Heart left ventricle (tissue), 13 donors: ENCODE results near the gene TPRN.

Source experiments
- POLR2A ChIP-seq, 2 donors: fragments of 450-650 bp; IDR thresholded peaks; one replicate each; pipeline ENCODE4 v1.6.1; 2017; ENCODE audit warnings: antibody characterized with exemption in 2 of 2, mild to moderate bottlenecking in 2 of 2, moderate library complexity in 2 of 2
- TF ChIP-seq, protein P1 (sequence below), 12 donors: fragments of 200-600 bp; sonication (generic) in 4 of 12; IDR thresholded peaks; one replicate each; pipeline versions ENCODE4 v1.5.0 to v1.8.0; 2018 to 2022; ENCODE audit warnings: antibody characterized with exemption in 12 of 12, mild to moderate bottlenecking in 5 of 12
- donor health status: ischemic (EF 13 %, LVEDD 7.1; RV severe dilation, severe dysfunction).
- donor health status: DM: no; HTN: yes; CAD: no.
- donor health status: DM: no; HTN: no; CAD: no.
- donor health status: ischemic (EF 25% LVEDD 6.9; RV normal size, moderate dysfunction).
- donor health status: ischemic (EF 25% LVEDD 5.7; RV mildly dilated, moderate dysfunction).
- donor health status: ischemic (EF 35%, LVEDD 5.7; RV mildly dilated, moderate dysfunction).
- donor health status: nonischemic (EF 11% LVEDD 7.7; RV severe dilation, severe dysfunction).
- donor health status: DM: yes; HTN: yes; CAD: no.
- donor health status: PGD.
- donor health status: ischemic (EF 29% LVEDD 5.4; RV normal size, mild dysfunction).
- donor health status: nonischemic (EF 23%, LVEDD 6.1; RV moderate dilation, normal function).

DNA sequence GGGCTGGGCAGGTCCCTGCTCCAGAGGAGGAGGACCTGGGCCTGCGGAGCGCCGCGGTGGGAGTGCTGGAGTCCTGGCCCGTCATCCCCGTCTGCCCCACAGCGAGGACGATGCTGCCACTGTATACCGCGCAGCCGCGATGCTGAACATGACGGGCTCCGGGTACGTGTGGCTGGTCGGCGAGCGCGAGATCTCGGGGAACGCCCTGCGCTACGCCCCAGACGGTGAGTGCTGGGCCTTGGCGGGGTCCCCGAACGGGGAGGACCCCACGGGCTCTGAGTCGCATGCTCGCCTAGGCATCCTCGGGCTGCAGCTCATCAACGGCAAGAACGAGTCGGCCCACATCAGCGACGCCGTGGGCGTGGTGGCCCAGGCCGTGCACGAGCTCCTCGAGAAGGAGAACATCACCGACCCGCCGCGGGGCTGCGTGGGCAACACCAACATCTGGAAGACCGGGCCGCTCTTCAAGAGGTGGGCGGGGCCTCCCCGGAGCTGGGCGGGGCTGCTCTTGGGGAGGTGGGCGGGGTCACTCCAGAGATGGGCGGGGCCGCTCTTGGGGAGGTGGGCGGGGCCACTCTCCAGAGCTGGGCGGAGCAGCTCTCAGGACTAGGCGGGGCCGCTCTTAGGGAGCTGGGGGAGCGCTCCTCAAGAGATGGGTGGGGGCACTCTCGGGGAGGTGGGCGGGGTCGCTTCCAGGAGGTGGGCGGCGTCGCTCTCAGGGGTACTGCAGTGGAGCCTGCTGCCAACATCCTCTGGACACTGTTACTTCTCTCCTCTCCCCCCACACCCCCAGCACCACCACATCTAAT lies 43.8 kb downstream of the TPRN start:
- no peak for TF ChIP-seq POLR2A (IDR thresholded peaks at IDR 0.05)
- TF ChIP-seq, protein P1, sequence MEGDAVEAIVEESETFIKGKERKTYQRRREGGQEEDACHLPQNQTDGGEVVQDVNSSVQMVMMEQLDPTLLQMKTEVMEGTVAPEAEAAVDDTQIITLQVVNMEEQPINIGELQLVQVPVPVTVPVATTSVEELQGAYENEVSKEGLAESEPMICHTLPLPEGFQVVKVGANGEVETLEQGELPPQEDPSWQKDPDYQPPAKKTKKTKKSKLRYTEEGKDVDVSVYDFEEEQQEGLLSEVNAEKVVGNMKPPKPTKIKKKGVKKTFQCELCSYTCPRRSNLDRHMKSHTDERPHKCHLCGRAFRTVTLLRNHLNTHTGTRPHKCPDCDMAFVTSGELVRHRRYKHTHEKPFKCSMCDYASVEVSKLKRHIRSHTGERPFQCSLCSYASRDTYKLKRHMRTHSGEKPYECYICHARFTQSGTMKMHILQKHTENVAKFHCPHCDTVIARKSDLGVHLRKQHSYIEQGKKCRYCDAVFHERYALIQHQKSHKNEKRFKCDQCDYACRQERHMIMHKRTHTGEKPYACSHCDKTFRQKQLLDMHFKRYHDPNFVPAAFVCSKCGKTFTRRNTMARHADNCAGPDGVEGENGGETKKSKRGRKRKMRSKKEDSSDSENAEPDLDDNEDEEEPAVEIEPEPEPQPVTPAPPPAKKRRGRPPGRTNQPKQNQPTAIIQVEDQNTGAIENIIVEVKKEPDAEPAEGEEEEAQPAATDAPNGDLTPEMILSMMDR (IDR thresholded peaks at IDR 0.05): no peak
